H1 (cell line): ENCODE data around the gene GPR157. TPM values are rescaled to one million over a fixed set of nuclear protein-coding genes. Genes with fewer than 3 reads are reported as not detected.

ENCODE experiments used
- CHD7 ChIP-seq: fragments of 300-600 bp; sonication (generic); IDR thresholded peaks from 2 replicates; pipeline ENCODE4 v1.7.1; 2012; ENCODE audit warnings: low read length, moderate library complexity, mild to moderate bottlenecking, inconsistent platforms; ENCODE audit not compliant: insufficient replicate concordance
- CREB1 ChIP-seq: IDR thresholded peaks from 2 replicates; pipeline ENCODE4 v1.6.1; 2012; ENCODE audit warnings: inconsistent platforms
- polyA plus RNA-seq, 7 experiments: library from polyadenylated mRNA; depleted of rRNA in 3 of 7; stranded (reverse) in 5 of 7; unstranded in 2 of 7; fragments of >200 nt in 5 of 7; fragments of 200-250 nt in 2 of 7; gene quantifications; 1 replicate in 5 of 7; 2 replicates in 1 of 7; 4 replicates in 1 of 7; pipeline versions ENCODE4 v1.2.1 to v1.2.3, GENCODE V29; 2011 to 2013; ENCODE audit warnings: missing spikeins in 2 of 7, mixed read lengths in 2 of 7
- total RNA-seq: library from RNA; stranded (reverse); fragmentation: NEBNext Ultra II Directional; extraction: Animal tissue kit (Norgen Biotek cat#: 25700); gene quantifications from 2 replicates; pipeline ENCODE4 v1.2.1, GENCODE V29; 2021

Gene GPR157
- total and polyA plus RNA-seq, 2 of the 8 experiments (the other 6 are each of a cell fraction or from before 2014, with no cell fraction given), result 1.0 to 11.0 TPM

- TF ChIP-seq CHD7 (no peak), CREB1 (no peak)
Measured at GRCh38 chr1:9164532-9164900, 35.6 kb upstream of the GPR157 start (continued).
